ENCODE data around the gene SPSB2. TPM values are rescaled to one million over a fixed set of nuclear protein-coding genes. Genes with fewer than 3 reads are reported as not detected.
"Not testable (repeated sequence)": the region's sequence is repeated elsewhere in the genome, so short reads cannot be mapped to it uniquely, and the experiment has no call there.

The SPSB2 gene
- total and polyA plus RNA-seq, 2 donors (not counting 1 experiment from before 2014, with no cell fraction given): 9.4 to 16.0 TPM

- no peak overlapping the region for H3K27ac Mint-ChIP-seq
- no peaks in the 10 kb centered on the region for H3K27me3 Mint-ChIP-seq
- no peak overlapping the region for H3K4me3 Mint-ChIP-seq
- peaks cover 0 to 5% of the 10 kb centered on the region in 2 experiments for H3K36me3 ChIP-seq (replicated peaks in 1 of 2; ENCODE audit: control extremely low read depth in 1 of 2, control insufficient read depth in 1 of 2, extremely low read depth in 1 of 2, insufficient read depth in 2 of 2, low read length in 1 of 2)
- no peaks in the 10 kb centered on the region for H3K4me1 ChIP-seq (ENCODE audit: control insufficient read depth in 2 of 2, insufficient read depth in 2 of 2, low read length in 2 of 2)
- no peak overlapping the region for H3K27ac ChIP-seq (ENCODE audit: low read length in 2 of 2)
- H4K20me1 ChIP-seq (ENCODE audit: control insufficient read depth, insufficient read depth, low read length, poor library complexity, severe bottlenecking): no peaks in the 10 kb centered on the region
- no peak overlapping the region for H3K9ac ChIP-seq (ENCODE audit: low read length)
- H3K27me3 ChIP-seq (replicated peaks in 1 of 4; ENCODE audit: control extremely low read depth in 1 of 4, control insufficient read depth in 3 of 4, insufficient read depth in 4 of 4, low read length in 3 of 4): no peaks in the 10 kb centered on the region
- H3K9me3 Mint-ChIP-seq (ENCODE audit: insufficient read depth): no peaks in the 10 kb centered on the region
- CTCF ChIA-PET: interaction anchor here (1.2 to 2.2 kb wide), 3 partner anchors 10 to 209 kb away, joined by 4 to 6 read pairs (median 4); partner anchors contain the start of genes C1R and SPSB2
- POLR2A ChIA-PET: no interaction called here
- ATAC-seq (ENCODE audit: low read depth) (no peak), DNase-seq (no peak)
- no peak for TF ChIP-seq EZH2 (IDR thresholded peaks at IDR 0.05; ENCODE audit: borderline replicate concordance, insufficient read depth, low read depth, low read length, poor library complexity, severe bottlenecking)
- TF ChIP-seq, protein P1, sequence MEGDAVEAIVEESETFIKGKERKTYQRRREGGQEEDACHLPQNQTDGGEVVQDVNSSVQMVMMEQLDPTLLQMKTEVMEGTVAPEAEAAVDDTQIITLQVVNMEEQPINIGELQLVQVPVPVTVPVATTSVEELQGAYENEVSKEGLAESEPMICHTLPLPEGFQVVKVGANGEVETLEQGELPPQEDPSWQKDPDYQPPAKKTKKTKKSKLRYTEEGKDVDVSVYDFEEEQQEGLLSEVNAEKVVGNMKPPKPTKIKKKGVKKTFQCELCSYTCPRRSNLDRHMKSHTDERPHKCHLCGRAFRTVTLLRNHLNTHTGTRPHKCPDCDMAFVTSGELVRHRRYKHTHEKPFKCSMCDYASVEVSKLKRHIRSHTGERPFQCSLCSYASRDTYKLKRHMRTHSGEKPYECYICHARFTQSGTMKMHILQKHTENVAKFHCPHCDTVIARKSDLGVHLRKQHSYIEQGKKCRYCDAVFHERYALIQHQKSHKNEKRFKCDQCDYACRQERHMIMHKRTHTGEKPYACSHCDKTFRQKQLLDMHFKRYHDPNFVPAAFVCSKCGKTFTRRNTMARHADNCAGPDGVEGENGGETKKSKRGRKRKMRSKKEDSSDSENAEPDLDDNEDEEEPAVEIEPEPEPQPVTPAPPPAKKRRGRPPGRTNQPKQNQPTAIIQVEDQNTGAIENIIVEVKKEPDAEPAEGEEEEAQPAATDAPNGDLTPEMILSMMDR (IDR thresholded peaks at IDR 0.05): no peak
- H3K4me1 Mint-ChIP-seq: no peaks in the 10 kb centered on the region
- H3K4me2 ChIP-seq (replicated peaks; ENCODE audit: low read depth, low read length, poor library complexity, severe bottlenecking): no peak overlapping the region
- intact Hi-C loops (cut with micrococcal nuclease): no loop called here
- H3K9me3 ChIP-seq (ENCODE audit: control extremely low read depth in 1 of 3, control insufficient read depth in 2 of 3, insufficient read depth in 1 of 3, low read length in 2 of 3): no peaks in the 10 kb centered on the region
- H3K79me2 ChIP-seq (ENCODE audit: control insufficient read depth, insufficient read depth, low read length): no peaks in the 10 kb centered on the region
- 96% methylated on average over 4 of the region's 5 CpGs for WGBS (ENCODE audit: insufficient coverage)
- H3K4me3 ChIP-seq (ENCODE audit: control extremely low read depth in 1 of 5, extremely low read depth in 1 of 5, insufficient read depth in 1 of 5, low read depth in 2 of 5, low read length in 4 of 5): no peak overlapping the region
- H2AFZ ChIP-seq (ENCODE audit: insufficient read depth, low read depth, low read length, poor library complexity, severe bottlenecking): no peak overlapping the region
Observed at GRCh38 chr12:6883252-6883651, 10.1 kb upstream of the SPSB2 start.

DNA sequence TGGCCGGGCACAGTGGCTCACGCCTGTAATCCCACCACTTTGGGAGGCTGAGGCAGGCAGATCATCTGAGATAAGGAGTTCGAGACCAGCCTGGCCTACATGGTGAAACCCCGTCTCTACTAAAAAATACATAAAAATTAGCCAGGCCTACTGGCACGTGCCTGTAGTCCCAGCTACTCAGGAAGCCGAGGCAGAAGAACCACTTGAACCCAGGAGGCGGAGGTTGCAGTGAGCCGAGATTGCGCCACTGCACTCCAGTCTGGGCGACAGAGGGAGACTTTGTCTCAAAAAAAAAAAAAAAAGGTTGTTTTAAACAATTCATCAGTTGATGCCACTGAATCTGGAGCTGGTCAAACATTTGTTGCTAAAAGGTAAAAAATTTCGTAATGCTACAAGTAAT lies 6.7 kb upstream of the SPSB2 start:
- H3K9me3 ChIP-seq (ENCODE audit: control extremely low read depth in 1 of 3, control insufficient read depth in 2 of 3, insufficient read depth in 1 of 3, low read length in 2 of 3); H3K4me1 Mint-ChIP-seq; H3K27me3 ChIP-seq (replicated peaks in 1 of 4; ENCODE audit: control extremely low read depth in 1 of 4, control insufficient read depth in 3 of 4, insufficient read depth in 4 of 4, low read length in 3 of 4); H3K4me1 ChIP-seq (ENCODE audit: control insufficient read depth in 2 of 2, insufficient read depth in 2 of 2, low read length in 2 of 2); H3K9ac ChIP-seq (ENCODE audit: low read length); POLR2A ChIA-PET; H3K27me3 Mint-ChIP-seq; H3K4me2 ChIP-seq (replicated peaks; ENCODE audit: low read depth, low read length, poor library complexity, severe bottlenecking); H3K4me3 ChIP-seq (ENCODE audit: control extremely low read depth in 1 of 5, extremely low read depth in 1 of 5, insufficient read depth in 1 of 5, low read depth in 2 of 5, low read length in 4 of 5); DNase-seq; H3K27ac Mint-ChIP-seq; H3K79me2 ChIP-seq (ENCODE audit: control insufficient read depth, insufficient read depth, low read length); H3K9me3 Mint-ChIP-seq (ENCODE audit: insufficient read depth); intact Hi-C loops (cut with micrococcal nuclease); H3K27ac ChIP-seq (ENCODE audit: low read length in 2 of 2); ATAC-seq (ENCODE audit: low read depth); H2AFZ ChIP-seq (ENCODE audit: insufficient read depth, low read depth, low read length, poor library complexity, severe bottlenecking); H3K4me3 Mint-ChIP-seq; H3K36me3 ChIP-seq (replicated peaks in 1 of 2; ENCODE audit: control extremely low read depth in 1 of 2, control insufficient read depth in 1 of 2, extremely low read depth in 1 of 2, insufficient read depth in 2 of 2, low read length in 1 of 2); H4K20me1 ChIP-seq (ENCODE audit: control insufficient read depth, insufficient read depth, low read length, poor library complexity, severe bottlenecking): not testable (repeated sequence)
- WGBS (ENCODE audit: insufficient coverage): 93% methylated on average over 8 of the region's 11 CpGs
- CTCF ChIA-PET: interaction anchor here (1.1 to 1.4 kb wide), 2 partner anchors 12 to 15 kb away, joined by 3 read pairs; no protein-coding TSS in a partner anchor

GRCh38 chr12:6874015-6874368 lies 889 bp upstream of the SPSB2 start:
- H4K20me1 ChIP-seq (ENCODE audit: control insufficient read depth, insufficient read depth, low read length, poor library complexity, severe bottlenecking): peaks cover 34% of the 10 kb centered on the region
- peak overlapping the region; percentile 69 to 92 (median 88) for H3K4me3 ChIP-seq (ENCODE audit: control extremely low read depth in 1 of 5, extremely low read depth in 1 of 5, insufficient read depth in 1 of 5, low read depth in 2 of 5, low read length in 4 of 5)
- H3K9me3 ChIP-seq (ENCODE audit: control extremely low read depth in 1 of 3, control insufficient read depth in 2 of 3, insufficient read depth in 1 of 3, low read length in 2 of 3); DNase-seq; ATAC-seq (ENCODE audit: low read depth); H3K9me3 Mint-ChIP-seq (ENCODE audit: insufficient read depth); H3K27me3 Mint-ChIP-seq; H3K27me3 ChIP-seq (replicated peaks in 1 of 4; ENCODE audit: control extremely low read depth in 1 of 4, control insufficient read depth in 3 of 4, insufficient read depth in 4 of 4, low read length in 3 of 4); intact Hi-C loops (cut with micrococcal nuclease): not testable (repeated sequence)
- H2AFZ ChIP-seq (ENCODE audit: insufficient read depth, low read depth, low read length, poor library complexity, severe bottlenecking): peak overlapping the region; percentile 97
- peaks cover 0 to 21% of the 10 kb centered on the region in 2 experiments for H3K36me3 ChIP-seq (replicated peaks in 1 of 2; ENCODE audit: control extremely low read depth in 1 of 2, control insufficient read depth in 1 of 2, extremely low read depth in 1 of 2, insufficient read depth in 2 of 2, low read length in 1 of 2)
- H3K27ac ChIP-seq (ENCODE audit: low read length in 2 of 2): peak overlapping the region in 1 of 2 donors; percentile 55
- CTCF ChIA-PET: interaction anchor here (0.6 to 11.8 kb wide), 12 partner anchors 13 to 238 kb away, joined by 3 to 136 read pairs (median 28); partner anchors contain the start of genes C12orf57, CDCA3, COPS7A and LRRC23
- peaks cover 23 to 33% of the 10 kb centered on the region in 2 donors for H3K4me1 ChIP-seq (ENCODE audit: control insufficient read depth in 2 of 2, insufficient read depth in 2 of 2, low read length in 2 of 2)
- H3K9ac ChIP-seq (ENCODE audit: low read length): peak overlapping the region; percentile 91
- Mint-ChIP-seq H3K27ac (peak overlapping the region; percentile 93), H3K4me3 (peak overlapping the region; percentile 90), H3K4me1 (peaks cover 33% of the 10 kb centered on the region)
- 57% methylated on average over 6 of the region's 9 CpGs for WGBS (ENCODE audit: insufficient coverage)
- H3K79me2 ChIP-seq (ENCODE audit: control insufficient read depth, insufficient read depth, low read length): peaks cover 17% of the 10 kb centered on the region
- POLR2A ChIA-PET: interaction anchor here (0.6 to 2.7 kb wide), 6 partner anchors 16 to 222 kb away, joined by 3 to 30 read pairs (median 5); partner anchors contain the start of gene LRRC23
- H3K4me2 ChIP-seq (replicated peaks; ENCODE audit: low read depth, low read length, poor library complexity, severe bottlenecking): peak overlapping the region; percentile 97

Measured in B cell (primary cell).